Tibial nerve (tissue), 4 donors: Measurements from ENCODE around the gene ROM1. TPM values are rescaled to one million over a fixed set of nuclear protein-coding genes. Genes with fewer than 3 reads are reported as not detected.

Source experiments
- DNase-seq, 2 donors: peaks; one replicate each; pipeline ENCODE4 v3.0.0-alpha.2; 2019; ENCODE audit warnings: low spot score in 2 of 2
- H3K27ac ChIP-seq, 4 donors: fragments of 200-600 bp; sonication (generic) in 3 of 4; one replicate each; pipeline ENCODE4 v1.5.1; 2017 to 2019; ENCODE audit warnings: mild to moderate bottlenecking in 1 of 4
- H3K27me3 ChIP-seq, 2 donors: fragments of 200-600 bp; sonication (generic) in 1 of 2; one replicate each; pipeline versions ENCODE4 v1.5.1 to v1.6.0; 2017 to 2019
- H3K36me3 ChIP-seq, 3 donors: fragments of 200-600 bp; sonication (generic); one replicate each; pipeline ENCODE4 v1.5.1; 2018 to 2019
- H3K4me1 ChIP-seq, 4 donors: fragments of 200-600 bp; sonication (generic) in 3 of 4; one replicate each; pipeline ENCODE4 v1.5.1; 2017 to 2019
- H3K4me3 ChIP-seq, 4 donors: fragments of 200-600 bp; sonication (generic) in 3 of 4; one replicate each; pipeline ENCODE4 v1.5.1; 2017 to 2019; ENCODE audit warnings: mild to moderate bottlenecking in 1 of 4, moderate library complexity in 1 of 4
- H3K9me3 ChIP-seq, 4 donors: fragments of 200-600 bp; sonication (generic) in 3 of 4; one replicate each; pipeline ENCODE4 v1.5.1; 2017 to 2019
- EP300 ChIP-seq, 2 donors: sonication (generic); formaldehyde crosslinking; IDR thresholded peaks; one replicate each; pipeline ENCODE4 v1.6.1; 2017; ENCODE audit warnings: antibody characterized with exemption in 2 of 2, mild to moderate bottlenecking in 1 of 2
- POLR2A ChIP-seq, 2 donors: fragments of 450-650 bp; IDR thresholded peaks; one replicate each; pipeline ENCODE4 v1.6.1; 2017; ENCODE audit warnings: antibody characterized with exemption in 2 of 2, mild to moderate bottlenecking in 2 of 2, moderate library complexity in 2 of 2
- WGBS, 2 donors: methylation state at CpG; one replicate each; pipeline ENCODE4 v1.1.5; 2018; 5-methylcytosine and 5-hydroxymethylcytosine counted together
- total RNA-seq, 4 donors: library from RNA; depleted of rRNA; stranded (reverse); fragments of >200 nt; gene quantifications; one replicate each; pipeline ENCODE4 v1.1.0, GENCODE V29; 2016
- TF ChIP-seq, protein P1 (sequence below), 5 experiments: fragments of 200-600 bp in 3 of 5; fragments of 450-650 bp in 2 of 5; sonication (generic) in 3 of 5; IDR thresholded peaks; one replicate each; pipeline ENCODE4 v1.5.1; 2016 to 2019; ENCODE audit warnings: antibody characterized with exemption in 5 of 5, mild to moderate bottlenecking in 3 of 5, moderate library complexity in 2 of 5

ROM1 gene
- total RNA-seq, 4 donors from 2014 or later, result 9.3 to 13.8 (median 11.2) TPM

DNA sequence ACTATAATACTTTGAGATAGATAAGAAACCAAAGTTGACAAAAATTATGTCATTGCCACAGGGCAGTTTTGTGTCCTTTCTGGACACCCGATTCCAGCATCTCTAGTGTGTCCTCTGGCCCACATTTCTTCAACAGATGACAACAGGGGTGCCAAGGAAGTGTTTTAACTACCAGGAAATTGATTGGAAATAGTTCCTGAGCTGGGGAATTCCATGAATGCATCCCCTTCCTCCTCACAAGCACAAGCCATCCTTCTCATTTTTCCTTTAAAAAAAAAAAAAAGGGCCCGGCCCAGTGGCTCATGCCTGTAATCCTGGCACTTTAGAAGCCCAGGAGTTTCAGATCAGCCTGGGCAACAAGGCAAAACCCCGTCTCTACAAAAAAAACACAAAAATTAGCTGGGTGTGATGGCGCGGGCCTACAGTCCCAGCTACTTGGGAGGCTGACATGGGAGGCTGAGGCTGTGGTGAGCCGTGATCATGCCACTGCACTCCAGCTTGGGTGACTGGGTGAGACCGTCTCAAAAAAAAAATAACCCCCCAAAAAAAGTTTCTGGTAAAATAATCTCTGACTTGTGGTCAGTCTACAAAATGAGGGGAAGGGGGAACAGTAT, 9.5 kb downstream of the ROM1 start:
- DNase-seq, result no peak
- 83 to 91% methylated on average over 7 of the region's 7 CpGs for WGBS, 2 donors
- peak overlapping the region in 3 of 4 donors; percentile 76 to 92 (median 84) for H3K4me3 ChIP-seq
- H3K9me3 ChIP-seq, result no peaks in the 10 kb centered on the region
- no peaks in the 10 kb centered on the region for H3K27me3 ChIP-seq
- peaks cover 4 to 40% (median 16%) of the 10 kb centered on the region in 3 donors for H3K36me3 ChIP-seq
- TF ChIP-seq, protein P1, sequence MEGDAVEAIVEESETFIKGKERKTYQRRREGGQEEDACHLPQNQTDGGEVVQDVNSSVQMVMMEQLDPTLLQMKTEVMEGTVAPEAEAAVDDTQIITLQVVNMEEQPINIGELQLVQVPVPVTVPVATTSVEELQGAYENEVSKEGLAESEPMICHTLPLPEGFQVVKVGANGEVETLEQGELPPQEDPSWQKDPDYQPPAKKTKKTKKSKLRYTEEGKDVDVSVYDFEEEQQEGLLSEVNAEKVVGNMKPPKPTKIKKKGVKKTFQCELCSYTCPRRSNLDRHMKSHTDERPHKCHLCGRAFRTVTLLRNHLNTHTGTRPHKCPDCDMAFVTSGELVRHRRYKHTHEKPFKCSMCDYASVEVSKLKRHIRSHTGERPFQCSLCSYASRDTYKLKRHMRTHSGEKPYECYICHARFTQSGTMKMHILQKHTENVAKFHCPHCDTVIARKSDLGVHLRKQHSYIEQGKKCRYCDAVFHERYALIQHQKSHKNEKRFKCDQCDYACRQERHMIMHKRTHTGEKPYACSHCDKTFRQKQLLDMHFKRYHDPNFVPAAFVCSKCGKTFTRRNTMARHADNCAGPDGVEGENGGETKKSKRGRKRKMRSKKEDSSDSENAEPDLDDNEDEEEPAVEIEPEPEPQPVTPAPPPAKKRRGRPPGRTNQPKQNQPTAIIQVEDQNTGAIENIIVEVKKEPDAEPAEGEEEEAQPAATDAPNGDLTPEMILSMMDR (IDR thresholded peaks at IDR 0.05), result no peak
- TF ChIP-seq POLR2A (IDR thresholded peaks at IDR 0.05) (no peak), EP300 (IDR thresholded peaks at IDR 0.05) (no peak)
- peak overlapping the region; percentile 60 to 95 (median 88) for H3K27ac ChIP-seq
- H3K4me1 ChIP-seq, result peaks cover 0 to 28% (median 19%) of the 10 kb centered on the region in 4 donors

DNA sequence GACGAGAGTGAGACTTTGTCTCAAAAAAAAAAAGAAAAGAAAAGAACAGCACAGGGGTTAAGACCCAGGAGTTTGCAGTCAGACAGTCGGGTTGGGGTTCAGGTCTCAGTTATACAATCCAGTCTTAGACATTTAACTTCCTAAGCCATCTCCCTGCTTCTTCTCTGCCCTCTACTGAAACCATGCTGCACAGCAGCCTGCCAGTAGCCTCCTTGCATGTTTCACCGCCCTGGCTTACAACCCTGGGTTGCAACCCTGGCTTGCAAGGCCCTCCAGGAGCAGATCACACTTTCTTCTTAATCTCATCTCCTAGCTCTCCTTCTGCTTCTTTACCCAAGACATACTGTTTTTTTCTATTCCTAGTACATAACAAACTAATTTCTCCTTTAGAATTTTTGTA, 14.7 kb downstream of the ROM1 start:
- WGBS, 2 donors, result 58 to 61% methylated on average over 3 of the region's 3 CpGs
- Histone ChIP-seq H3K27ac (no peak overlapping the region), H3K4me1 (no peaks in the 10 kb centered on the region), H3K4me3 (no peak overlapping the region), H3K9me3 (no peaks in the 10 kb centered on the region), H3K36me3 (peaks cover 4 to 83% (median 41%) of the 10 kb centered on the region in 3 donors), H3K27me3 (no peaks in the 10 kb centered on the region)
- no peak for DNase-seq
- TF ChIP-seq, protein P1 (IDR thresholded peaks at IDR 0.05), result no peak
- TF ChIP-seq EP300 (IDR thresholded peaks at IDR 0.05) (no peak), POLR2A (IDR thresholded peaks at IDR 0.05) (no peak)

DNA sequence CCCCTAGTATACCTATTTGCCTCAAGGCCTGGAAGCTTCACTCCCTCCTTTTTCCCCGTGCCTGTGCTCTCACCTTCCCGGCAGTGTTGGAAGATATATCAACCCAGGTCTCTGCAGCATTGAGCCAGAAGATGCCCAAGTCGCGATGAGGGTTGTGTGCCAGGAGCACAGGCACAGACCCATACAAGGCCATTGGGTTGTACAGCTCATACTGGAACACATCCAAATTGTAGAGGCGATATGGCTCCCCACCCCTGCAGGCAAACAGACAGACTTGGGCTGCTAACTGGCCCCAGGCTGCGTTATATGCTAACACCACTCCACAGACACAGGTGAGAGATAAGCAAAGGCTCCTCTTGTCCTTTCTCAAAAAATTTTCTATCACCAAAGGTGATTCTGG, 19.4 kb downstream of the ROM1 start:
- H3K27ac ChIP-seq, result no peak overlapping the region
- DNase-seq, result no peak
- no peaks in the 10 kb centered on the region for H3K9me3 ChIP-seq
- WGBS, 2 donors, result 83 to 89% methylated on average over 4 to 6 of the region's 6 CpGs
- no peaks in the 10 kb centered on the region for H3K27me3 ChIP-seq
- H3K4me1 ChIP-seq, result no peaks in the 10 kb centered on the region
- no peak overlapping the region for H3K4me3 ChIP-seq
- peaks cover 11 to 99% (median 48%) of the 10 kb centered on the region in 3 donors for H3K36me3 ChIP-seq
- TF ChIP-seq POLR2A (IDR thresholded peaks at IDR 0.05), result no peak
- TF ChIP-seq, protein P1 (IDR thresholded peaks at IDR 0.05), result no peak
- TF ChIP-seq EP300 (IDR thresholded peaks at IDR 0.05), result no peak

DNA sequence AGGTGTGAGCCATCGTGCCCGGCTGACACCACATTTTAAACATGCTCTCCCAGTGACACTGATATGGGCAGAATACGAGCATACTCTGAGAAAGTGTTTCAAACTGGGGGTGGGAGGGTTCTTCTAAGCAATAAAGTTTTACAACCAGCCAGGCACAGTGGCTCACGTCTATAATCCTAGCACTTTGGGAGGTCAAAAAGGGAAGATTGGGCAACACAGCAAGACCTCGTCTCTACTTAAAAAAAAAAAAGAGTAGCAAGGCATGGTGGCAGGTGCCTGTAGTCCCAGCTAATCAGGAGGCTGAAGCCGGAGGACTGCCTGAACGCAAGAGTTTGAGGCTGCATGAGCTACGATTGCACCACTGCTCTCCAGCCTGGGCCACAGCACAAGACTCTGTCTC, 31.2 kb downstream of the ROM1 start:
- Histone ChIP-seq H3K4me3 (no peak overlapping the region), H3K9me3 (no peaks in the 10 kb centered on the region), H3K27ac (no peak overlapping the region), H3K36me3 (peaks cover 0 to 53% (median 9%) of the 10 kb centered on the region in 3 donors), H3K4me1 (peaks cover 0 to 44% (median 15%) of the 10 kb centered on the region in 4 donors), H3K27me3 (no peaks in the 10 kb centered on the region)
- 66 to 79% methylated on average over 8 of the region's 8 CpGs for WGBS, 2 donors
- TF ChIP-seq POLR2A (IDR thresholded peaks at IDR 0.05) (no peak), EP300 (IDR thresholded peaks at IDR 0.05) (no peak)
- TF ChIP-seq, protein P1 (IDR thresholded peaks at IDR 0.05), result no peak
- DNase-seq, result no peak

DNA sequence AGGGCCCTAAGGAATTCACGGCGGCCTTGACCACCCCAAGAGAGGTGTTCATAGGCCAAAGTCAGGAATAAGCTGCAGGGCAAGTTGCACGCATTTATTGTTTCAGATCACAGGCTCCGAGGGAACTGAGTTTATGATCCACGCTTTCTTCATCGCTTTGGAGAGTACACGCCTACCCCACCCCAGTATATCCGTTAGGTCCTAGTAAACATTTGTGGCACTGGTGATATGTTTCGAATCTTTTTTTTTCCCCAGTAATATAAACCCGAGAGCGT, 32.6 kb downstream of the ROM1 start:
- no peaks in the 10 kb centered on the region for H3K27me3 ChIP-seq
- peaks cover 0 to 44% (median 15%) of the 10 kb centered on the region in 4 donors for H3K4me1 ChIP-seq
- peaks cover 0 to 59% (median 4%) of the 10 kb centered on the region in 3 donors for H3K36me3 ChIP-seq
- peak overlapping the region; percentile 87 to 99 (median 90) for H3K4me3 ChIP-seq
- peak overlapping the region; percentile 72 to 98 (median 95) for H3K27ac ChIP-seq
- no peaks in the 10 kb centered on the region for H3K9me3 ChIP-seq
- 10 to 11% methylated on average over 11 of the region's 11 CpGs for WGBS, 2 donors
- DNase-seq, result no peak
- TF ChIP-seq EP300 (IDR thresholded peaks at IDR 0.05) (no peak), POLR2A (IDR thresholded peaks at IDR 0.05) (no peak)
- TF ChIP-seq, protein P1 (IDR thresholded peaks at IDR 0.05), result no peak
